SKM-1 treated with dmso at 0.1 percent for 144 hours (cell line): ENCODE data around the gene CCDC18.

Experiments
- DNase-seq: peaks from one replicate; lab custom pipeline; 2025; ENCODE audit not compliant: unreplicated experiment; lab: John Stamatoyannopoulos, UW

Gene CCDC18

GRCh38 chr1:93296555-93297154 lies 116.1 kb downstream of the CCDC18 start:
- no peak for DNase-seq

- DNase-seq = no peak
Measured at GRCh38 chr1:93301131-93301530, 120.6 kb downstream of the CCDC18 start.

GRCh38 chr1:93302078-93302477 lies 121.6 kb downstream of the CCDC18 start:
- DNase-seq = no peak

GRCh38 chr1:93304716-93305138 lies 124.2 kb downstream of the CCDC18 start:
- peak; percentile 65 for DNase-seq

GRCh38 chr1:93306920-93307319 lies 126.4 kb downstream of the CCDC18 start:
- DNase-seq = no peak

GRCh38 chr1:93313026-93313425 lies 132.5 kb downstream of the CCDC18 start:
- no peak for DNase-seq

GRCh38 chr1:93317207-93317606 lies 136.7 kb downstream of the CCDC18 start:
- peak; percentile 60 for DNase-seq

GRCh38 chr1:93317943-93318342 lies 137.4 kb downstream of the CCDC18 start:
- no peak for DNase-seq

GRCh38 chr1:93321720-93322119 lies 141.2 kb downstream of the CCDC18 start:
- no peak for DNase-seq

GRCh38 chr1:93322349-93322748 lies 141.8 kb downstream of the CCDC18 start:
- DNase-seq = no peak

- DNase-seq = no peak
Measured at GRCh38 chr1:93323185-93323820, 142.8 kb downstream of the CCDC18 start.

- no peak for DNase-seq
Measured at GRCh38 chr1:93324486-93325464, 144.3 kb downstream of the CCDC18 start.
